Measurements from ENCODE around the gene NR2C2.

NR2C2 gene

DNA sequence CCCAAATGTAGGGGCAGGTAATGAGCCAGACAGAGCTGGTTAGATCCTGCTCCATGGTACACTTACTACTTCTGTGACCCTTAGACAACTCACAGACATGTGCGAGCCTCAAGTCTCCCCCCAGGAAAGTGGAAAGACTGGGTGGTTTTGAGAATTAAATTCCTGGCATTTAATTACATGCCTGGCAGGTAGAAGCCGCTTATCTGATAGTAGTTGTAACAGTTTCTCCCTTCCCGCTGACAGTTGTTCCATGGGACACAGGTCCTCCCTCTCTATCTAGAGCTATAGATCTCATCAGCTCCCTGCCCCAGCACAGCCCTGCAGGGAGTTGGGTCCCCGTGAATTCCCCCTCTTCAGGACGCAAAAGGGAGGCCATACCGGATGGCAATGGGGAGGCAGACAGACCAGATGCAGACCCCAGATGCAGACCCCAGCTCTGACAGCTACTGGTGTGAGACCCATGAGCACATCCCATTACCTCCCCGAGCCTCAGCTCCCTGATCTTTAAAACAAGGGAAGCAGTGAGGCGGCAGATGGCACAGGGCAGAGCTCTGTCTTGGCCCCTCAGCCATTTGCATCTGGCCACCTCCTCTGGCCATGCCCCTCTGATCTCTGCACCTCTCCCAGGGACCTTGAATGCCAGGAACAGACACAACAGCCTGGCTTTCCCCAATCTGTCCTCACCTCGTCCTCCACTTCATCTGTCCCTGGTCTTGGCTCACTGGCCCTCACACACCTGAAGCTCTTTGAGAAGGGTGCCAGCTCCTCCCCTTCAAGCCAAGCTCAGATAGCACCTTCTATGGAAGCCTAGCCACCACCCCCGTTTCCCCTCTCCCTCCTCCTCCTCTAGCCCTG is 34.1 kb upstream of the NR2C2 start:
- TF ChIP-seq CSDC2 (CRISPR knock-in tag; IDR thresholded peaks at IDR 0.05) (no peak), RARB (CRISPR knock-in tag; IDR thresholded peaks at IDR 0.05) (no peak), BACH2 (CRISPR knock-in tag; IDR thresholded peaks at IDR 0.05; ENCODE audit: borderline replicate concordance) (no peak), ZNF565 (CRISPR knock-in tag; conservative IDR thresholded peaks at IDR 0.05; ENCODE audit: low read depth) (no peak), PATZ1 (CRISPR knock-in tag; IDR thresholded peaks at IDR 0.05; ENCODE audit: borderline replicate concordance) (no peak), ZNF70 (CRISPR knock-in tag; IDR thresholded peaks at IDR 0.05) (no peak), POU6F1 (CRISPR knock-in tag; IDR thresholded peaks at IDR 0.05; ENCODE audit: borderline replicate concordance, low read depth) (no peak), CSRNP3 (CRISPR knock-in tag; IDR thresholded peaks at IDR 0.05) (no peak), CREB5 (CRISPR knock-in tag; IDR thresholded peaks at IDR 0.05; ENCODE audit: low read depth) (no peak), TOX (CRISPR knock-in tag; IDR thresholded peaks at IDR 0.05; ENCODE audit: borderline replicate concordance) (no peak), ZC3H10 (CRISPR knock-in tag; IDR thresholded peaks at IDR 0.05) (no peak), GLIS3 (CRISPR knock-in tag; IDR thresholded peaks at IDR 0.05) (no peak), ARNTL (CRISPR knock-in tag; IDR thresholded peaks at IDR 0.05; ENCODE audit: borderline replicate concordance, low read depth) (no peak), SNAI2 (CRISPR knock-in tag; IDR thresholded peaks at IDR 0.05) (no peak), ZNF8 (CRISPR knock-in tag; IDR thresholded peaks at IDR 0.05) (no peak), TCF4 (CRISPR knock-in tag; IDR thresholded peaks at IDR 0.05; ENCODE audit: borderline replicate concordance) (no peak), ZFP30 (CRISPR knock-in tag; IDR thresholded peaks at IDR 0.05) (no peak), OSR1 (CRISPR knock-in tag; IDR thresholded peaks at IDR 0.05) (no peak)
- TF ChIP-seq, protein P1, sequence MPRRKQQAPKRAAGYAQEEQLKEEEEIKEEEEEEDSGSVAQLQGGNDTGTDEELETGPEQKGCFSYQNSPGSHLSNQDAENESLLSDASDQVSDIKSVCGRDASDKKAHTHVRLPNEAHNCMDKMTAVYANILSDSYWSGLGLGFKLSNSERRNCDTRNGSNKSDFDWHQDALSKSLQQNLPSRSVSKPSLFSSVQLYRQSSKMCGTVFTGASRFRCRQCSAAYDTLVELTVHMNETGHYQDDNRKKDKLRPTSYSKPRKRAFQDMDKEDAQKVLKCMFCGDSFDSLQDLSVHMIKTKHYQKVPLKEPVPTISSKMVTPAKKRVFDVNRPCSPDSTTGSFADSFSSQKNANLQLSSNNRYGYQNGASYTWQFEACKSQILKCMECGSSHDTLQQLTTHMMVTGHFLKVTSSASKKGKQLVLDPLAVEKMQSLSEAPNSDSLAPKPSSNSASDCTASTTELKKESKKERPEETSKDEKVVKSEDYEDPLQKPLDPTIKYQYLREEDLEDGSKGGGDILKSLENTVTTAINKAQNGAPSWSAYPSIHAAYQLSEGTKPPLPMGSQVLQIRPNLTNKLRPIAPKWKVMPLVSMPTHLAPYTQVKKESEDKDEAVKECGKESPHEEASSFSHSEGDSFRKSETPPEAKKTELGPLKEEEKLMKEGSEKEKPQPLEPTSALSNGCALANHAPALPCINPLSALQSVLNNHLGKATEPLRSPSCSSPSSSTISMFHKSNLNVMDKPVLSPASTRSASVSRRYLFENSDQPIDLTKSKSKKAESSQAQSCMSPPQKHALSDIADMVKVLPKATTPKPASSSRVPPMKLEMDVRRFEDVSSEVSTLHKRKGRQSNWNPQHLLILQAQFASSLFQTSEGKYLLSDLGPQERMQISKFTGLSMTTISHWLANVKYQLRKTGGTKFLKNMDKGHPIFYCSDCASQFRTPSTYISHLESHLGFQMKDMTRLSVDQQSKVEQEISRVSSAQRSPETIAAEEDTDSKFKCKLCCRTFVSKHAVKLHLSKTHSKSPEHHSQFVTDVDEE (CRISPR knock-in tag; IDR thresholded peaks at IDR 0.05) = no peak
- no peak for ATAC-seq

GRCh38 chr3:14913926-14914778 is 33.2 kb upstream of the NR2C2 start:
- TF ChIP-seq, protein P1 (CRISPR knock-in tag; IDR thresholded peaks at IDR 0.05) = no peak
- TF ChIP-seq BACH2 (CRISPR knock-in tag; IDR thresholded peaks at IDR 0.05; ENCODE audit: borderline replicate concordance) (no peak), SNAI2 (CRISPR knock-in tag; IDR thresholded peaks at IDR 0.05) (no peak), RARB (CRISPR knock-in tag; IDR thresholded peaks at IDR 0.05) (no peak), CSRNP3 (CRISPR knock-in tag; IDR thresholded peaks at IDR 0.05) (no peak), ZC3H10 (CRISPR knock-in tag; IDR thresholded peaks at IDR 0.05) (no peak)
- no peak for ATAC-seq
